ENCODE results near the gene RHO. TPM values are rescaled to one million over a fixed set of nuclear protein-coding genes. Genes with fewer than 3 reads are reported as not detected.
A peak's percentile ranks its signal among the peaks of the same experiment; 100 is the strongest.
"Not testable (repeated sequence)": the region's sequence is repeated elsewhere in the genome, so short reads cannot be mapped to it uniquely, and the experiment has no call there.

RHO gene
- polyA plus RNA-seq, 1 donor = 0.10 TPM

DNA sequence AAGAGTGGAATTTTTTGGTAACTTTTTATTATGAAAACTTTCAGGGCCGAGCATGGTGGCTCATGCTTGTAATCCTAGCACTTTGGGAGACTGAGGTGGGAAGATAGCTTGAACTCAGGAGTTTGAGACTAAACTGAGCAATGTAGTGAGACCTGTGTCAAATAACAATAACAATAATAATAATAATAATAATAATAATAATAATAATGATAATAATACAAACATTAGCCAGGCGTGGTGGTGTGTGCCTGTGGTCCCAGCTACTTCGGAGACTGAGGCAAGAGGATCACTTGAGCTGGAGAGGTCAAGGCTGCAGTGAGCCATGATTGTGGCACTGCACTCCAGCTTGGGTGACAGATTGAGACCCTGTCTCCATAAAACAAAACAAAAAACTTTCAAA, 17.5 kb downstream of the RHO start:
- not testable (repeated sequence) for DNase-seq

DNA sequence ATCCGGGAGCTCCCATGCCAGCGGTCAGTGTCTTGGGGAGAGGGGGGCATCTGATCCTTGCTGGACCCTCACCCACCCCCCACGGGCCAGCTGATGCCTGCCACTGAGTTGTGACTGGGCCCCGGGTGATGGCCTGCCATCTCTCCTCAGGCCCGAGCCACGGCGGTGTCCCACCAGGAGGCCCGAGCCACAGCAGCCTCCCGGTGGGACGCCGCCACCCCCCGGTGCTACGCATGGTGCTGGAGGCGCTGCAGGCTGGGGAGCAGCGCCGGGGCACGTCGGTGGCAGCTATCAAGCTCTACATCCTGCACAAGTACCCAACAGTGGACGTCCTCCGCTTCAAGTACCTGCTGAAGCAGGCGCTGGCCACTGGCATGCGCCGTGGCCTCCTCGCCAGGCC, 18.8 kb downstream of the RHO start:
- no peak for DNase-seq

DNA sequence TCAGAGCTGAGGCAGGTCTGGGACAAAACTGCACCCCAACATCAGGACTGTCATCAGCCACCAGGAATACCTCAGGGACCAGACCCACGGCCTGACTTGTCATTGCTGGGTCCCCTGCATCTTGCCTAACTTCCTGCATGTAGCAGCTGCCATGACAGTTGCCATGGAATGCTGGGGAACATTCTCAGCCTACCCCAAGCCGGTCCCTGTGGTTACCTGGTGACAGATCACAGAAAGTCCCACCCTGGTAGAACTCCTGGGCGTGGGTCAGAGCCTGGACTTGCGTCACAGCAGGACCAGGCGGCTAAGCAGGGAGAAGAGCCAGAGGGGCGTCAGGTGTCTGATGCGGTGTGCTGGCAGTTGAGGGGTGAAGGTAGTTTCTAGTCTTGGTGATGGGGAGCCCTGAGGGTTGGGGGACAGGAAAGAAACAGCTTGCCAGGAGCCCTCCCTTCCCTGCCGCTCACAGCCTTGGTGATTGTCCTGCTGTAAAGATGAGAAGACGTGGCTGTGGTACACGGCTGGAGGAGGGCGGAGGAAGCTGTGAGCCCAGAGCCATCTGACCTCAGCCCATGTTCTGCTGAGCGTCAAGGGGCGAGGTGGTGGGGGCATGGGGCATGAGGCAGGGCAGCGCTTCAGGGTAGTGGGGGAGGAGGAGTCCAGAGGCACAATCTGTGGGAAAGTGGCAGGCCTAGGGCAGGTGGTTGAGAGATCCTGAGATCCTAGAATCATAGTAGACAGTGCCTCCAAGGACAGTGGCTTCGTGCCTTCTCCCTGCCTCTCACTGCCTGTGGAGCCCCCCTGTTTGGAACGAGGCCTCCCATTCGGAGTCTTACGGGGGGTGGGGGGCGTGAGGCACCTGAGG, 19.9 kb downstream of the RHO start:
- no peak for DNase-seq

DNA sequence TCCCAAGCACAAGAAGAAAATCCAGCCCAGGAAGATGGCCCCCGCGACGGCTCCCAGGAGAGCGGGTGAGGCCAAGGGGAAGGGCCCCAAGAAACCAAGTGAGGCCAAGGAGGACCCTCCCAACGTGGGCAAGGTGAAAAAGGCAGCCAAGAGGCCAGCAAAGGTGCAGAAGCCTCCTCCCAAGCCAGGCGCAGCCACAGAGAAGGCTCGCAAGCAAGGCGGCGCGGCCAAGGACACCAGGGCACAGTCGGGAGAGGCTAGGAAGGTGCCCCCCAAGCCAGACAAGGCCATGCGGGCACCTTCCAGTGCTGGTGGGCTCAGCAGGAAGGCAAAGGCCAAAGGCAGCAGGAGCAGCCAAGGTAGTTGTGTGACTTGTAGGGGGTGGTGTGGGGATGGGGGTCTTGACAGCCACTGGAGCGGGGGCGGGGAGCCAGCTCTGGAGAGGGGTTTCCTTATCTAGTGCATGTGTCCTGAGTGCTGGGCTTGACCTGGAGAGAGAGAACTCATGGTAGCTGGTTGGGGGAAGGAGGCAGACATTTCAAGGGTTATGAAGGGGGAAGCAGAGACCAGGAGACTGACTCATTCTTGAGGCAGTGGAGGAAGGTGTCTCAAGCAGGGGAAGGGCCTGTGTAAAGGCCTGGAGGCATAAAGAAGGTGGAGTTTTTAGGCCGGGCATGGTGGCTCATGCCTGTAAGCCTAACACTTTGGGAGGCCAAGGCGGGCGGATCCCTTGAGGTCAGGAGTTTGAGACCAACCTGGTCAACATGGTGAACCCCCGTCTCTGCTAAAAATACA, 20.8 kb downstream of the RHO start:
- DNase-seq = no peak

DNA sequence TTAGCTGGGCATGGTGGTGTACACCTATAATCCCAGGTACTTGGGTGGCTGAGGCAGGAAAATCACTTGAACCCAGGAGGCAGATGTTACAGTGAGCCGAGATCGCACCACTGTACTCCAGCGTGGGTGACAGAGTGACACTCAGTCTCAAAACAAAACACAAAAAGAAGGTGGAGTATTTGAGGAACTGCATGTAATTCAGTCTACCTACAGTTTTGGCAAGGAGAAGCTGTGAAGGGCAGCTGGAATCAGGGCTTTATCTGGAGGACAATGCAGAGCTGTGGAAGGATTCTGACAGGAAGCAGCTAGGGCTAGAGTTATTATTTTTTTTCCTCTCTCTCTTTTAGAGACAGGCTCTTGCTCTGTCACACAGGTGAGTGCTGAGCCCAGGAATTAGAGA, 21.4 kb downstream of the RHO start:
- DNase-seq = no peak

- no peak for DNase-seq
Measured at GRCh38 chr3:129552287-129553050, 24.0 kb downstream of the RHO start.

DNA sequence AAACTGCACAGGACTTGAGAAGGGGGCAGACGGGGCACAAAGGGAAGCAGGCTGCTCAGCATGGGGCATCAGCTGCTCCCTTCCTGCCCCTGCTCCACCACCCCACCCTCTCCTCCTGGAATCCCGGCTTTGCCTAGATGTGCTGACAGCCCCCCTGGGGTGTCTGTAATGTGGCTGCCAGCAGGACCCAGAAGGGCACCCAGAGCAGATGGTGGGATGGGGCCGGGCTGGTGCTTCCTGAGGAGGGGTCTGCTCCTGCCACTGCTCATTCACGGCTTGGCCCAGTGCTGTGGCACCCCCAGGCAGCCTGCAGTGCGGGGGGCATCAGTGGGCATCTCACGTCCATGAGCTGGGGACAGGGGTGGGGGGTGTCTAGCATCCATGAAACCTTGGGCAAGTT, 24.7 kb downstream of the RHO start:
- DNase-seq = no peak

GRCh38 chr3:129553719-129554118, 25.3 kb downstream of the RHO start:
- DNase-seq = no peak

- no peak for DNase-seq
Measured at GRCh38 chr3:129554356-129555152, 26.1 kb downstream of the RHO start.

DNA sequence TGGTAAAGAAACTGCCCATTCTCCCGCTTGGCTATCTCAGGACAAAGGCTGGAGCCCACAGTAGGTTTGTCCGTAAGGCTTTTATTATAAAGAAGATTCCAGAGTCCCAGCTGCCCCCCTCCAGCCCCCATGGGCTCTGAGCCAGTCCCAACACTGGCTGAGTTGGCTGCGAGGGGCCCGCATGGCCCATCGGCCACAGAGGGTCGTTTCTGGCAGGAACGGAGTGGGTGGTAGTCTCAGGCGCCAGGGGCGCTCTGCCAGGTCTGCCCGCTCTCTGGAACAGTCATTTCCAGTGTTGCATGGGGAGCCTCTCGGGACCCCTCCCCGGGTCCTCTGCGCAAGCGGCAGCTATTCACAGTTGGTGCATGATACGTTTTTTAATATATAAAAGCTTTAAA, 26.7 kb downstream of the RHO start:
- no peak for DNase-seq

DNA sequence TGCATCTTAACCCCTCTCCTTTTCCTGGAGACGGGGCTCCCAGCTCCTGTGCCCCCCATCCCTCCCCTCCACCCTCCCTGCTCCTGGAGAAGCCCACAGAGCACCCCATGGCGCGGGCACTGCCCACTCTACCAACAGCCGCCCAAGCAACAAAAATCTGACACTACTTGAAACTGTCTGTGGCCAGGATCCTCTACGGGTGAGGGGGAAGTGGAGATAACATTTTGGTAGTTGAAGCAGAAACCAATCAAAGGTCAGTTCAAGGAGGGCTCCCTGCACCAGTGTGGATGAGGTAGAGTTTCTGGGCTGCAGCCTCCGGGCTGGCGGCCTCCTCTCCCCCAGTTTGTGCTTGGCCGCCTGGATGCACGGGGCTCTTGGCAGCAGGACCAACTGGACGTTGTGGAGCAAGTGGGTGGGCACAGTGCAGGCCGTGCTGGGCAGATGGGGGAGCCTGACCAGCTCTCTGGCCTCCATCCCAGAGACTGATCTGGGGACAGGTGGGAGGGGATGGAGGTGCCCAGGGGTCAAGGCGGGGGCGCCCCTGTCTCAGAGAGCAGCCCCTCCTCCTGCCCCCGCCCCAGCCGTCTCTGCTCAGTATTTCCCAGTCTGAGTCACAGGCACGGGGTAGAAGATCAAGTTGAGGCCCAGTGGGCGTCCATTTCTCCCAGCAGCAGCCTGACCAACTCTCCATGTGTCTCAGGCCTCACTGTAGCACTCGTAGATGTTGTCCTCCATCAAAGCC, 27.3 kb downstream of the RHO start:
- no peak for DNase-seq

GRCh38 chr3:129556358-129556695, 27.9 kb downstream of the RHO start:
- DNase-seq = no peak

DNA sequence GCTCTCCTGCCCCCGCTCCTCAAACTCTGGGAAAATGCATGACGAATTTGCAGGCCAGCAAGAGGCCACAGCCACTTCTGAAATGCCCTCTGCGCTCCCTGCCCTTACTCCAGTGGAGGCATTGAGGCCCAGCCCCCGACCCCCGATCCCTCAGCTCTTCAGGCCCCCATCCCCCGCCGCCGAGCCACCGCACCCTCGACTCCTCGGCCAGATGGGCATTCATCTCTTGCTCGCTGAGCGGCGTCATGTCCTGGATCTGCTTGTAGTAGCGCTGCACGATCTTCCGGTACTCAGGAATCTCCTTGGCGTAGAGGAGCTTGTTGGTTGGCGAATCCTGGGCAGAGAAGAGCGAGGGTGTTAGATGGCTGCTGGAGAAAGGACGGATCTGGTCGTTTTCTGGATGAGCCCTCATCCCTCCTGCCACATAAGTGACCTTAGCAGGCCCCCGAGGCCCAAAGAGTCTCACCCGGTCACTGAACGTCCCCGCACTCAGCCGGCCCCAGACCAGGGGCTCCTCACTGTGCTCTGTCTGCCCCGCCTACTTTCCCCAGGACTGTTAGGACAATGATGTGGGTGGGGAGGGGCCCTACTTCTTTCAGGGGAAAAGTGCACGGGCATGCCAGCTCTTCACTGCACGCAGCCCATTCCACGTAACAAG, 28.6 kb downstream of the RHO start:
- no peak for DNase-seq

DNA sequence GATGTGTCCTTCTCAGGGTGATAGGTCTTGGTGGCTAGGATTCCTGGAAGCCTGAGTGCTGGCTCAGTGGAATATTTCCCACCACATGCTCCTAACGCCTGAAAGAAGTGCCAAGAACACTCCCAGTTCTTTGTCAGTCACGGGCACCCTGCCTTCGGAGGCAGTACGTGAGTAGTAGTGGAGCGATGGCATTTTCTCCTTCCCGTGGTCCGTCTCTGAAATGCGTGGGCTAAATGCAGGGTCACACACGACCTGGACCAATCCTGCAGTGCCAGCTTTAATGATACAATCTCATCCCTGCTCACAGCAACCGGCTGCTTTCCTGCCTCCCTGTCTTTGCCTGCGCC, 29.1 kb downstream of the RHO start:
- peak; percentile 70 for DNase-seq

- no peak for DNase-seq
Measured at GRCh38 chr3:129558081-129558771, 29.8 kb downstream of the RHO start.

- no peak for DNase-seq
Measured at GRCh38 chr3:129558772-129559564, 30.5 kb downstream of the RHO start.

DNA sequence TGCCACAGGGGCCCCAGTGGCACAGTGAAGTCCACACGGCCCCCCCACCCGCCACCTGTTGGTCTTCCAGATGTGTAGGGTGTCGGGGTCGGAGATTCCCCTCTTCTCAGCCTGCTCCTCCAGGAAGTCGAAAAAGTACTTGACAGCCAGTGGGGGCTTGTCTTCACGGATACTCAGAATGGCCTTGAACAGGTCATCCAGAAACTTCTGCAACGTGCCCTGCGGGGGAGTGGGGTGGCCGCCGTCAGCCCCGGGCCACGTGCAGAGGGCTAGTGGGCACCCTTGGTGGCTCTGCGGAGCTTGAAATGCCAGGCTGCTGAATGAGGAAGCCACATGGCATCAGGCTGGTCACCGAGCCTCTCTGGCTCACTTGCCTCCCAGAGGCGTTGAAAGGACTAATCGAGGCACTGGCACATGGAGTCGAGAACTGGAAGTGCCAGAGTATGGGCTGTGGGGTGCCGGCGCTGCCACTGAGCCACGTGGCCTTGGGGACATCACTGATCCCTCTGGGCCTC, 31.2 kb downstream of the RHO start:
- DNase-seq = no peak

DNA sequence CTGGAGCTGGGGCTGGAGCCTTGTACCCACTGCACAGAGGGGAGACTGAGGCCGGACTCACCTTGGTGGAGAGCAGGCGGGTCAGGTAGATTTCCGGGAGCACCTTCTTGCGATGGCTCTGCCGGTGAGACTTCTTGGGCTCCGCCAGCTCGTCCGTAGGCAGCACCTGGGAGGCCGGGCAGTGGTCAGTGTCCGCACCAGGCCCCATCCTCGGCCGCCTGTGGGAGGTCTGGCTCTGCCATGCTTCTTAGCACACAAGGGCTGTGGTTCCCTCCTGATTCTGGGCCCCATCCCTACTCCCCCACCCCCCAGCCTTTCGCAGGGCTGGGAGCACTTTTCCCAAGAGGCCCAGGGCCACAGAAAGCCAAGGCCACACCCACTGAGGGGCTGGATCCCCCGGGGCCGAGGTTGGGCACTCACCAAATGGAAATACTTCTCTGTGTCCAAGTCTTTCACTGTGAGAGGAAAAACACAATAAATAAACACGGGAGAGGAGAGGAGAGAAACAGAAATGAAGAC, 31.9 kb downstream of the RHO start:
- no peak for DNase-seq

GRCh38 chr3:129560911-129561594, 32.6 kb downstream of the RHO start:
- peak; percentile 79 for DNase-seq

All from hindlimb muscle (tissue), 1 donor.